ENCODE measurements around the gene USP47.

USP47 gene

DNA sequence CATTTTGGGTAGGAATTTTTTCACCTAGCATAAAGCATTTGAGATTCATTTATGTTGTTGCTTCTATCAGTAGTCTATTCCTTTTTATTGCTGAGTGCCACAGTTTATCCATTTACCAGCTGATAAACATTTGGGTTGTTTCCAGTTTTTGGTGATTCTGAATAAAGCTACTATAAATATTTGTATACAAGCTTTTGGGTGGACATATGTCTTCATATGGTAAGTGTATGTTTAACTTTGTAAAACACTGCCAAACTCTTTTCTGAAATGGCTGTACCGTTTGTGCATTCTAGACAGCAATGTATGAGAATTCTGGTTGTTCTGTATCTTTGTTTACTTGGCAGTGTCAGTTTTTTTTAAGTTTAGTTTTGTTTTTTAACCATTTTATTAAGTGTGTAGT is 16.9 kb downstream of the USP47 start:
- H3K27ac Mint-ChIP-seq = peak overlapping the region; percentile 1
- no peak overlapping the region for H3K4me3 Mint-ChIP-seq
- H3K4me1 Mint-ChIP-seq = peaks cover 5% of the 10 kb centered on the region
- H3K9me3 Mint-ChIP-seq = peaks cover 3% of the 10 kb centered on the region
- no peaks in the 10 kb centered on the region for H3K27me3 Mint-ChIP-seq (ENCODE audit: low read depth, poor library complexity)
- TF ChIP-seq, protein P1, sequence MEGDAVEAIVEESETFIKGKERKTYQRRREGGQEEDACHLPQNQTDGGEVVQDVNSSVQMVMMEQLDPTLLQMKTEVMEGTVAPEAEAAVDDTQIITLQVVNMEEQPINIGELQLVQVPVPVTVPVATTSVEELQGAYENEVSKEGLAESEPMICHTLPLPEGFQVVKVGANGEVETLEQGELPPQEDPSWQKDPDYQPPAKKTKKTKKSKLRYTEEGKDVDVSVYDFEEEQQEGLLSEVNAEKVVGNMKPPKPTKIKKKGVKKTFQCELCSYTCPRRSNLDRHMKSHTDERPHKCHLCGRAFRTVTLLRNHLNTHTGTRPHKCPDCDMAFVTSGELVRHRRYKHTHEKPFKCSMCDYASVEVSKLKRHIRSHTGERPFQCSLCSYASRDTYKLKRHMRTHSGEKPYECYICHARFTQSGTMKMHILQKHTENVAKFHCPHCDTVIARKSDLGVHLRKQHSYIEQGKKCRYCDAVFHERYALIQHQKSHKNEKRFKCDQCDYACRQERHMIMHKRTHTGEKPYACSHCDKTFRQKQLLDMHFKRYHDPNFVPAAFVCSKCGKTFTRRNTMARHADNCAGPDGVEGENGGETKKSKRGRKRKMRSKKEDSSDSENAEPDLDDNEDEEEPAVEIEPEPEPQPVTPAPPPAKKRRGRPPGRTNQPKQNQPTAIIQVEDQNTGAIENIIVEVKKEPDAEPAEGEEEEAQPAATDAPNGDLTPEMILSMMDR (IDR thresholded peaks at IDR 0.05) = no peak
- no peak for DNase-seq
- H3K36me3 Mint-ChIP-seq (ENCODE audit: low read depth) = peaks cover 29% of the 10 kb centered on the region

- Mint-ChIP-seq H3K27me3 (ENCODE audit: low read depth, poor library complexity) (no peaks in the 10 kb centered on the region), H3K4me3 (no peak overlapping the region)
Measured at GRCh38 chr11:11860103-11860979, 18.6 kb downstream of the USP47 start.

GRCh38 chr11:11862999-11863398 is 21.2 kb downstream of the USP47 start:
- Mint-ChIP-seq H3K4me1 (no peaks in the 10 kb centered on the region), H3K36me3 (ENCODE audit: low read depth) (peaks cover 57% of the 10 kb centered on the region), H3K27me3 (ENCODE audit: low read depth, poor library complexity) (no peaks in the 10 kb centered on the region), H3K9me3 (peaks cover 39% of the 10 kb centered on the region), H3K27ac (no peak overlapping the region), H3K4me3 (no peak overlapping the region)
- no peak for DNase-seq
- TF ChIP-seq, protein P1 (IDR thresholded peaks at IDR 0.05) = no peak

More at GRCh38 chr11:11860103-11860979, 18.6 kb downstream of the USP47 start:
- Mint-ChIP-seq H3K36me3 (ENCODE audit: low read depth) (peaks cover 36% of the 10 kb centered on the region), H3K4me1 (peaks cover 5% of the 10 kb centered on the region), H3K27ac (no peak overlapping the region), H3K9me3 (peaks cover 14% of the 10 kb centered on the region)
- no peak for DNase-seq
- TF ChIP-seq, protein P1 (IDR thresholded peaks at IDR 0.05) = no peak

- no peak for DNase-seq
- Mint-ChIP-seq H3K9me3 (peaks cover 50% of the 10 kb centered on the region), H3K27ac (no peak overlapping the region), H3K4me1 (no peaks in the 10 kb centered on the region), H3K27me3 (ENCODE audit: low read depth, poor library complexity) (no peaks in the 10 kb centered on the region), H3K36me3 (ENCODE audit: low read depth) (peaks cover 63% of the 10 kb centered on the region), H3K4me3 (no peak overlapping the region)
- TF ChIP-seq, protein P1 (IDR thresholded peaks at IDR 0.05) = no peak
Measured at GRCh38 chr11:11864332-11864731, 22.6 kb downstream of the USP47 start.

DNA sequence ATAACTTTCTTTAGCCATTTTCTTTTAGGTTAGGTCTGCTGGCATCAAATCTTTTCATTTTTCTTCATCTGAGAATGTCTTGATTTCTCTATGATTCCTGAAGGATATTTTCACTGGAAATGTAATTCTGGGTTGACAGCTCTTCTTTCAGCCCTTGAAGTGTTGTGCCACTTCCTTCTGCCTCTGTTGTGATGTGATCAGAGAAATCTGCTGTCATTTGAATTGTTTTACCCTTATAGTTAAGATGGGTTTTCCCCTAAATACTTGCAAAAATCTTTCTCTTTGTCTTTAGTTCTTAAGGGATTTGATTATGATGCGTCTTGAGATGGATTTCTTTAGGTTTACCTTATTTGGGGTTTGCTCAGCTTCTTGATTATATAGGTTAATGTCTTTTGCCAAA is 23.0 kb downstream of the USP47 start:
- H3K36me3 Mint-ChIP-seq (ENCODE audit: low read depth) = peaks cover 64% of the 10 kb centered on the region

More for the DNA sequence above, 23.0 kb downstream of the USP47 start:
- TF ChIP-seq, protein P1 (IDR thresholded peaks at IDR 0.05) = no peak
- H3K27me3 Mint-ChIP-seq (ENCODE audit: low read depth, poor library complexity) = no peaks in the 10 kb centered on the region
- H3K9me3 Mint-ChIP-seq = peaks cover 54% of the 10 kb centered on the region
- H3K4me3 Mint-ChIP-seq = no peak overlapping the region
- H3K27ac Mint-ChIP-seq = no peak overlapping the region
- no peak for DNase-seq
- H3K4me1 Mint-ChIP-seq = no peaks in the 10 kb centered on the region
